ENCODE results near the gene ZNF311.
A peak's percentile ranks its signal among the peaks of the same experiment; 100 is the strongest.

ZNF311 gene

DNA sequence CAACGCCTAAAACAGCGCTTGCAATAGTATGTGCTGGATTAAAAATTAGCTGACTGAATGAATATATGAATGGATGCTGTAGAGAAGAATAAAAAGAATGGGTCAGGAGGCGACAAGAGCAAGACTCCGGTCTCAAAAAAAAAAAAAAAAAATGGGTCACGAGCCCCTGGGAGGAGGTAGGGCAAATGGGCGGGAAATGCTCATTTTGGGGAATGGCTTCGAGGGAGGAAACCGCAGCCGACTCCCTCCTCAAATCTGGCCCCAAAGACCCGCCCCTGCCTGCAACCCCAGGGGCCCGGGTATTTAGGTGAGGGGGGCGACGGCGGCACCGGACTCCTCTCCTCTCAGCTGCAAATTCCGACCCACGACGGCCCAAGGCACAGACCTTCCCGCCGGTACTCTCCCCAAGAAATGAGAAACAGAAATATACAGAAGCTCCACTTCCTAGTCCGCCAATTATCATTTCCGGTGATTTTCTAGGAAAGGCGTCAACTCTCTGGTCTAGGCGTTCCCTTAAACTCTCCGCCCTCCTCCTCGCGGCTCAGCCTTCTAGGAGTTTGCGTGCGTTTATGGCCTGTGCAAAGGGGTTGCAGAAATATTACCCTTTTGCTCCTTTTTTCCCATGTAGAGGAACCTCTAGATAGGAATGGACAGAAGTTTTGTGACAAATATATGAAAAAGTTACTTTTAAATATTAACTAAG, at the start of gene ZNF311:
TSS of gene ZNF311 (minus strand) at position 133 of the 703 bp plus-strand sequence. CDS start 1,361 bp downstream, outside the sequence.
- peak; percentile 62 for DNase-seq

GRCh38 chr6:29051680-29052079, 46.6 kb upstream of the ZNF311 start:
- DNase-seq, result no peak

GRCh38 chr6:29045075-29045474, 40.0 kb upstream of the ZNF311 start, which contains the start of gene OR2W1:
Gene OR2W1 (minus strand): TSS chr6:29045175. CDS start chr6:29045175, 0 bp downstream.
- DNase-seq, result no peak

GRCh38 chr6:29035951-29036350, 30.8 kb upstream of the ZNF311 start:
- DNase-seq, result no peak

GRCh38 chr6:29028821-29029220, 23.7 kb upstream of the ZNF311 start:
- DNase-seq, result no peak

- no peak for DNase-seq
Observed at GRCh38 chr6:29025927-29026585, 20.9 kb upstream of the ZNF311 start.

DNA sequence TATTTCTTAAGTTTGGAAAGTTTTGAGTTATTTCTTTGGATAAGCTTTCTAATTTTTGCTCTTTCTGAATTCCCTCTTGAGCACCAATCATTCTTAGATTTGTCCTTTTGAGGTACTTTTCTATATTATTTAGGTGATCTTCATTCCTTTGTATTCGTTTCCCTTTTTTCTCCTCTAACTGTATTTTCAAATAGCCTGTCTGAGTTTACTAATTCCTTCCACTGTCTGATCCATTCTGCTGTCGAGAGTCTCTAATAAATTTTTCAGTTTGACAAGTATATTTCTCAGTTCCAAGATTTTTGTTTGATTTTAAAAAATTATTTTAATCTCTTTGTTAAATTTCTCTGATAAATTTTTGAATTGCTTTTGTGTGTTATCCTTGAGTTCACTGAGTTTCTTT, 16.3 kb upstream of the ZNF311 start:
- DNase-seq, result no peak

- no peak for DNase-seq
Observed at GRCh38 chr6:29019629-29020028, 14.5 kb upstream of the ZNF311 start.

DNA sequence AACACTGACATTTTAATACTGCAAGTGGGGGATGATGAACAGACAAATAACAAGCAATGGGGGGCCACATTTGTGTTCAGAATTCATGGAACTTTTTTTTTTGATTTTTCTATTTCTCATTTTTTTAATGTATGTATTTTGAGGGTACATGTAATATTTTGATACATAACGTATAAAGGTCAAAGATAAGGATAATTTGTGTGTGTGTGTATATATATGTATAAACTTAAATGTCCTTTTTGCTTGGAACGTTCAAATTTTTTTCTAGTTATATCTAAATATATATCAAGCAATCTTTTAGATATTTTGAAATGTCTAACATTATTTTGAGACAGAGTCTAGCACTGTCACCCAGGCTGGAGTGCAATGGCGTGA, 12.3 kb upstream of the ZNF311 start:
- DNase-seq, result no peak

DNA sequence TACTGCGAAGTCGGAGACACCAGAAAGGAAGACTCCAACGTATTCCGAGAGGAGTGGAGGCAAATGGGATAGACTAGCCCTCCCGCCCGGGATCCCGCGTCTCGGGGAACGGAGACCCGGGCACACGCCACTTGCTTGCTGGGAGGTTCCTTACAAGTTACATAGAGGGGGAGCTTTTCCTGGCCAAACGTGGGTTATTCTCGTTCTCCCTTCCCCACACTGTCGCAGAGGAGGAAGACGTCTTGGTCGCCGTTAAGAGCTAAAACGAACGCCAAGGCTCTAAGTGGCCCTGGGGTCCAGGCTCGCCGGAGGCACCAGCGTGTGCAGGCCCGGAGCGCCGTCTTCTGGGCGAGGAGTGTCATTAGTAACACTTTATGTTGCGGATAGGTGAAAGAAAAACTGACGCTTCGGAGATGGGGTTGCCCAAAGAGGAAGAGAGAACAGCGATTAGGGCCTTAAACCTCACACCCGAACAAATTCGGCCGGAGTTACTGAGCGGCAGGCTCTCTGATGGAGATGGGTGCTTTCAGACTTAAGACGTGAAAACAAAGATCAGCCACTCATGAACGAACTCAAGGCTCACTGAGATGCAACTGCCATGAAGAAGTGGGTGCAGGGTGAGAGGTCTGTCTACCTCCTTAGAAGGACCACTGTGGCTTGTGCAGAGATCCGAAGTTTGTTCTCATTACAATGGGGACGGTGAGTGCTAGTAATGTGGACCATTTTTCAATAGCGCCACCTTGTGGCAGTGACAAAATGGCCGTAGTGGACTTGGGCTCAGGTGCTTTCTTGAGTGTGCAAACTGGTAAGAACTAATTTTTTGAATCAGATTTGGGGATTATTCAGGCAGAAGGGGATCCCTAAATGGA, 11.7 kb upstream of the ZNF311 start:
- DNase-seq, result peak; percentile 86

DNA sequence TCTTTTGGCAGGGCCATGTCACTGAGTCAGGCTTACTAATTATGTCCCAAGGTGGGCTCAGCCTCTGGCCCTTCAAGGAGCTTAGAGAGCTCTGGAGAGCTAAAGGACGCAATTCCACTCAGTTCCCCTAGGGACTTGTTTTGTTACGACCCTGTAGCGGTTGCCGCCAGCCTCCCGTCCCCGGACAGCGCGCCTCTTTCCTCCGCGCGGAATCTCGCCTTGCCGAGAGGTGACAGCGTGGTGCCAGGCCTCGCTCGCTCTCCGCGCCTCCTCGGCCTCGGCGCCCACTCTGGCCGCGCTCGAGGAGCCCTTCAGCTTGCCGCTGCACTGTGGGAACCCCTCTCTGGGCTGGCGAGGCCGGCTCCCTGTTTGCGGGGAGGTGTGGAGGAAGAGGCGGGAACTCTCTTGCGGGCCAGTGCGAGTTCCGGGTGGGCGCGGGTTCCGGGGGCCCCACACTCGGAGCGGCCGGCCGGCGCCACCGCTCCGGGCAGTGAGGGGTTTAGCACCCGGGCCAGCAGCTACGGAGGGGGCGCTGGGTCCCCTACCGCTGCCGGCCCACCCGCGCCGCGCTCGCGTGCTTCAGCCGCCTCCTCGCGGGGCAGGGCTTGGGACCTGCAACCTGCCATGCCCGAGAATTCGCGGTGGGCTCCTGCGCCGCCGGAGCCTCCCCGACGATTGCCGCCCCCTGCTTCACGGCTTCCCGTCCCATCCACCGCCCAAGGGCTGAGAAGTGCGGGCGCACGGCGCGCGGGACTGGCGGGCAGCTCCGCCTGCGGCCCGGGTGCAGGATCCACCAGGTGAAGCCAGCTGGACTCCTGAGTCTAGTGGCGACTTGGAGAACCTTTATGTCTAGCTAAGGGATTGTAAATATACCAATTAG, 9.9 kb upstream of the ZNF311 start:
- DNase-seq, result no peak

DNA sequence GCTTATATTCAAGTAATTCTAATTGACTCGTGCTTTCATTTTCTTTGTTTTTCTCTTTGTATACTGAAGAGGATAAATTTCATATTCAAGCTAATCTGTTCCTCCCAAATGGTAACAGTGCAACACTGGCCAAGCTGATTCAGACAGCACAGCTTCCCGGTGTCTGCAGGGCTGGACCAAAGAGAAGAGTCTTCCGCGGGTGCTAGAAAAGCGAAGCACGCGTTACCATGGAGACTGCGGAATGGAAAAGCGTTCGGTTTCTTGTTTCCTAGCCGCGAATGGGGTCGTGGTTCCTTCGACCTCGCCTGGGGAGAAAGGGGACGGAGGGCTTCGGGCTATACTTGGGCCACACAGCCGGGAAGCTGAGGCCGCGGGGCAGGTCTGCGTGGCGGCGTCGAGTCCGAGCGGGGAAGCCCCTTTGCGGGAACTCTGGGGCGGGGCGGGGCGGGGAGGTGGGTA, 6.2 kb upstream of the ZNF311 start:
- DNase-seq, result peak; percentile 55

DNA sequence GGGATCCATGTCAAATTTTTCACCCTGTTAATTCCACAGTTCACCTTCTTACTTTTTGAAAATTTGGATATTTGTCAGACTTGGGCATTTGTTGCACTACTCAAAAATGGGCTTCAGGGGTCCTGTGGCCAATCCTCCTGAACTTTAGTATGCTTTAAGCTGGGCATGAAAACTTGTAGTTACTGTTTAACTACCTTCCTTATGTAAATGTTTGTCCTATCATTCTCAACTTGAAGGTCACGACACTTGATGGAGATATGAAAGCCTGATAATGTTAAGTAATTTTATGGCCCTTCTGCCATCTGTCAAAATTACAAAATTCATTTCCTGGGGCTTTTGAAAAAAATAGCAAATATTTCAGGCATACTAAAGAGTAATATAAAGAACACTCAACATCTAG, 4.2 kb upstream of the ZNF311 start:
- DNase-seq, result no peak

GRCh38 chr6:29008089-29008488, 3.0 kb upstream of the ZNF311 start:
- DNase-seq, result no peak

DNA sequence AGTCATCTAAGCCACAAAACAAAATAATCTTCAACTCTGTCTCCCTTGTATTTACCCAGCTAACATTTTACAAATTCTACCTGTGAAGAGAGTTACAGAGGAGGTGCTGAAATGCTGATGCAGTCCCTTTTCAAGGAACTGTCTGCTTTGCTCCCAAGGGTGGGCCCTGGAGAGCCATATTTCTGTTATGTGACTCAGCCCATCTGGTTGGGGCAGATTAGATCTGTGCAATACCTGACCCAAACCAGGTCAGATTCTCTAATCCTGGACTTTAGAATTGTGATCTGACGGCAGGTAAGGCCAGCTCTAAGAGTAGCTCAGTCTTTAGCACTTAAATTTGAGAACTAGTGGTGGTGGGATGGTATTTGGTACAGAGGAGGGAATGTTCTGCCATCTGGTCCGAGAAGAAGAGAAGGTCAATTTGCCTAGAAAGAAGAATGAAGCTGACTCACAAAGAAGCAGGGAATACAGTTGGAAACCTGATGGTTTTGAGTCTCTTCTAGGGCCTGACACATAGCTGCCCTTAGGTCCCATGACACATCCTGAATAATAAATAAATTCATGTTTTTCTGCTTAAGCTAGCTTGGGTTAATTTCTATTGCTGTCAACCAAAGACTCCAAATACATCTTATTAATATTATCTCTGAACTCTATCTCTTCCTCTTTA, 8.1 kb downstream of the ZNF311 start:
- DNase-seq, result no peak

GRCh38 chr6:28995093-28995650, 9.9 kb downstream of the ZNF311 start:
- DNase-seq, result no peak

DNA sequence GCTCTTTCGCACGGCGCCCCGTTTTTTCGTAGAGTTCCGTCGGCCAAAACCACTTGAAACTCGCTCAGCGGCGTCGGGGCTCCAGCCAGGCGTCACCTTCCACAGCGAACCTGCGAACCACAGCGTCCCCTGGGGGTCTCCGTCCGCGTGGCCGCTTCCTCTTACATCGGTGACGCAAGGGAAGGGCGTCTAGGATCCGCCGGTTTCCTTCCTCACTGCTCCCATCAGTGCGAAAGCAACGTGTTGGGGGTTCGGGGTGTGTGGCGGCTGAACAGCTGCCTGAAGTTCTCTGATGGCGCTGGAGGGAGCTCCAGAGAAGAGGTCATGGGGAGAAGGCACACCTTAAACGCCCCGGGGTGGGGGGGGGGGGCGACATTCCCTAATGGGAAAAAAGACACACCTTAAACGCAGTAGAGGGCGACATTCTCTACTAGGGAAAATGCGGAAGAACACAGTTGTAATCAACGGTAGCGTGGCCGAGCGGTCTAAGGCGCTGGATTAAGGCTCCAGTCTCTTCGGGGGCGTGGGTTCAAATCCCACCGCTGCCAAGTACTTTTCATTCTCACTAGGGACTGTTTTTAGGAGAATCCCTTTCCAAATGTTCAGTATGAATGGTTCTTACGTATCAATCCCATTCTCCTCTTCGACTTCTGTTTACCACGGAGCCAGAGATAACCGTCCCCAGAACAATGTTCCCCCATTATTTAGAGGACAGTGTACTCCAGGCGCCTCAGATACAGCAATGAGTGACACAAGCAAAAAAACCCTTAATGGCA, 16.4 kb downstream of the ZNF311 start:
- no peak for DNase-seq

- DNase-seq, result peak; percentile 97
Observed at GRCh38 chr6:28985462-28986164, 19.5 kb downstream of the ZNF311 start.

- no peak for DNase-seq
Observed at GRCh38 chr6:28983838-28984237, 21.3 kb downstream of the ZNF311 start.

Measured in NCI-H82 (cell line).